Ishikawa (cell line): ENCODE results near the gene MOBP.

Experiments
- CREB1 ChIP-seq: IDR thresholded peaks from 2 replicates; pipeline ENCODE4 v1.6.1; 2012; ENCODE audit warnings: low read depth
- EGR1 ChIP-seq: IDR thresholded peaks from 2 replicates; pipeline ENCODE4 v1.6.1; 2012
- EP300 ChIP-seq: IDR thresholded peaks from 2 replicates; pipeline ENCODE4 v1.6.1; 2012; ENCODE audit warnings: borderline replicate concordance
- FOXM1 ChIP-seq: IDR thresholded peaks from 2 replicates; pipeline ENCODE4 v1.6.1; 2012; ENCODE audit warnings: low read depth, borderline replicate concordance
- RAD21 ChIP-seq: IDR thresholded peaks from 2 replicates; pipeline ENCODE4 v1.6.1; 2012; ENCODE audit warnings: low read depth
- REST ChIP-seq: IDR thresholded peaks from 2 replicates; pipeline ENCODE4 v1.6.1; 2012; ENCODE audit warnings: low read depth, mild to moderate bottlenecking
- TAF1 ChIP-seq: IDR thresholded peaks from 2 replicates; pipeline ENCODE4 v1.6.1; 2012; ENCODE audit warnings: low read depth, mild to moderate bottlenecking
- TEAD4 ChIP-seq: IDR thresholded peaks from 2 replicates; pipeline ENCODE4 v1.6.1; 2012

GRCh38 chr3:39485547-39485946 lies 18.1 kb downstream of the MOBP start:
- TF ChIP-seq CREB1 (no peak), RAD21 (no peak), REST (no peak), EP300 (no peak), EGR1 (no peak), FOXM1 (no peak), TEAD4 (no peak), TAF1 (no peak)
